K562 (cell line): ENCODE results near the gene ABCC5. TPM values are rescaled to one million over a fixed set of nuclear protein-coding genes. Genes with fewer than 3 reads are reported as not detected.

Source experiments
- ATAC-seq: fragments of 200-7000 bp; cut with Tn5 transposase; 3 replicates; pipeline ENCODE4 v1.9.1; 2020; ENCODE audit warnings: moderate library complexity
- BruUV-seq: library from RNA; stranded (reverse); fragments of 400-500 nt; replicated peaks from 2 replicates; lab custom pipeline; 2021; lab: Mats Ljungman, UMichigan
- CTCF ChIA-PET: fragments of 300-600 bp; formaldehyde crosslinking; extraction: SDS; loops from one replicate; lab custom pipeline; 2021; ENCODE audit warnings: low intra/inter-chr PET ratio; lab: Yijun Ruan, JAX
- POLR2A ChIA-PET: fragments of 300-600, 350-650 bp; sonication (Branson Sonifier 250); formaldehyde crosslinking; extraction: SDS; loops from one replicate; lab custom pipeline; 2021; ENCODE audit warnings: antibody characterized with exemption, inconsistent platforms; lab: Yijun Ruan, JAX
- DNase-seq, 4 experiments: peaks; one replicate each; pipeline versions ENCODE4 v3.0.0 to v3.0.0-alpha.2; 2011 to 2018; ENCODE audit warnings: low spot score in 3 of 4, mixed read lengths in 3 of 4; ENCODE audit errors: extremely low read depth in 1 of 4
- FAIRE-seq: peaks from 2 replicates; lab custom pipeline; 2011; peaks lifted over from hg19 to GRCh38; lab: Jason Lieb, UNC
- H2AFZ ChIP-seq: 2 replicates; pipeline ENCODE4 v1.6.0; 2011; ENCODE audit warnings: low read depth, low read length, control low read depth, inconsistent platforms
- H3K27ac ChIP-seq: fragments of 200-600 bp; 3 replicates; pipeline ENCODE4 v1.8.0; 2011; ENCODE audit warnings: low read depth, mild to moderate bottlenecking, control low read depth, inconsistent platforms, low read length, moderate library complexity, mixed read lengths; ENCODE audit errors: extremely low read depth
- H3K27me3 ChIP-seq, 2 experiments: fragments of 300-600 bp in 1 of 2; 2 replicates in 1 of 2; 3 replicates in 1 of 2; pipeline versions ENCODE4 v1.6.0 to v1.8.0; 2011; ENCODE audit warnings: inconsistent platforms in 2 of 2, low read length in 2 of 2, mild to moderate bottlenecking in 1 of 2, mixed read lengths in 1 of 2, moderate library complexity in 1 of 2; ENCODE audit not compliant: control insufficient read depth in 2 of 2, insufficient read depth in 2 of 2
- H3K36me3 ChIP-seq: fragments of 300-600 bp; 3 replicates; pipeline ENCODE4 v1.8.0; 2011; ENCODE audit warnings: mild to moderate bottlenecking, low read length, inconsistent platforms; ENCODE audit not compliant: control insufficient read depth, insufficient read depth
- H3K4me1 ChIP-seq, 2 experiments: fragments of 200-600 bp in 1 of 2; replicated peaks in 1 of 2; 2 replicates in 1 of 2; 3 replicates in 1 of 2; pipeline versions ENCODE4 v1.5.1 to v1.8.0; 2011; ENCODE audit warnings: inconsistent platforms in 2 of 2, low read length in 2 of 2, mild to moderate bottlenecking in 1 of 2, mixed read lengths in 1 of 2, moderate library complexity in 1 of 2; ENCODE audit not compliant: control insufficient read depth in 2 of 2, insufficient read depth in 2 of 2
- H3K4me2 ChIP-seq: 2 replicates; pipeline ENCODE4 v1.6.1; 2011; ENCODE audit warnings: low read length, control low read depth, inconsistent platforms, mixed read lengths; ENCODE audit not compliant: insufficient read depth
- H3K4me3 ChIP-seq: fragments of 200-600 bp; sonication (generic), shearing (Covaris generic); 2 replicates; pipeline ENCODE4 v1.5.1; 2016; ENCODE audit warnings: control low read depth, inconsistent platforms
- H3K79me2 ChIP-seq: fragments of 200-600 bp; 3 replicates; pipeline ENCODE4 v1.8.0; 2011; ENCODE audit warnings: low read length, inconsistent platforms; ENCODE audit not compliant: control insufficient read depth, insufficient read depth
- H3K9ac ChIP-seq, 2 experiments: 2 replicates each; pipeline versions ENCODE4 v1.6.0 to v1.6.1; 2011; ENCODE audit warnings: low read depth in 2 of 2, low read length in 2 of 2, control low read depth in 1 of 2, inconsistent platforms in 1 of 2, mild to moderate bottlenecking in 1 of 2, mixed read lengths in 1 of 2; ENCODE audit not compliant: insufficient read depth in 1 of 2
- H3K9me1 ChIP-seq: one replicate; pipeline ENCODE4 v1.6.0; 2011; ENCODE audit warnings: inconsistent platforms, mild to moderate bottlenecking, low read length, moderate library complexity; ENCODE audit not compliant: control insufficient read depth, insufficient read depth
- H3K9me3 ChIP-seq: replicated peaks from 2 replicates; pipeline ENCODE4 v1.5.1; 2011; ENCODE audit warnings: low read depth, low read length, inconsistent platforms; ENCODE audit not compliant: control insufficient read depth, insufficient read depth
- H4K20me1 ChIP-seq: replicated peaks from 2 replicates; pipeline ENCODE4 v1.6.1; 2011; ENCODE audit warnings: low read length, inconsistent platforms, mixed read lengths; ENCODE audit not compliant: control insufficient read depth, insufficient read depth
- CREM ChIP-seq: IDR thresholded peaks from 2 replicates; pipeline ENCODE4 v1.6.1; 2014; ENCODE audit warnings: antibody characterized with exemption, low read depth
- EWSR1 ChIP-seq: fragments of 450-650 bp; IDR thresholded peaks from 2 replicates; pipeline ENCODE4 v1.6.1; 2018; ENCODE audit warnings: borderline replicate concordance, mild to moderate bottlenecking, low read depth, moderate library complexity; ENCODE audit not compliant: partially characterized antibody
- GABPA ChIP-seq: fragments of 200-800 bp; sonication (Bioruptor generic); conservative IDR thresholded peaks from 2 replicates; pipeline ENCODE4 v1.6.1; 2016; ENCODE audit warnings: low read depth, missing genetic modification characterization, missing compliant biosample characterization
- HIVEP1 ChIP-seq: fragments of 250-450 bp; sonication (Bioruptor Pico); IDR thresholded peaks from 2 replicates; pipeline ENCODE4 v1.4.0; 2020; ENCODE audit warnings: mild to moderate bottlenecking
- NR2C1 ChIP-seq, 2 experiments: fragments of 450-650 bp; IDR thresholded peaks; 2 replicates each; pipeline ENCODE4 v1.6.1; 2017; ENCODE audit warnings: mild to moderate bottlenecking in 2 of 2, antibody characterized with exemption in 1 of 2, inconsistent platforms in 1 of 2, missing compliant biosample characterization in 1 of 2, missing genetic modification characterization in 1 of 2
- RBBP5 ChIP-seq: fragments of 200-600 bp; sonication (generic); IDR thresholded peaks from 2 replicates; pipeline ENCODE4 v1.6.1; 2012; ENCODE audit warnings: borderline replicate concordance, mild to moderate bottlenecking, low read length, control low read depth, inconsistent platforms; ENCODE audit not compliant: insufficient read depth, poor library complexity, severe bottlenecking
- ZFP30 ChIP-seq: fragments of 250-450 bp; sonication (Bioruptor Pico); IDR thresholded peaks from 2 replicates; pipeline ENCODE4 v1.8.0; 2022; ENCODE audit warnings: moderate library complexity, mild to moderate bottlenecking, inconsistent platforms, borderline replicate concordance
- ZKSCAN8 ChIP-seq: fragments of 200-800 bp; sonication (Bioruptor generic); IDR thresholded peaks from 2 replicates; pipeline ENCODE4 v1.6.1; 2016; ENCODE audit warnings: missing genetic modification characterization, missing compliant biosample characterization
- WGBS: fragments of 100-300 bp; shearing (Covaris generic); methylation state at CpG from one replicate; pipeline ENCODE4 v1.1.6; 2016; ENCODE audit warnings: low coverage, mixed read lengths; ENCODE audit not compliant: insufficient coverage; ENCODE audit errors: missing lambda C conversion rate; 5-methylcytosine and 5-hydroxymethylcytosine counted together
- in situ Hi-C: fragments of 300-500 bp; cut with MboI; formaldehyde crosslinking; loops from 4 replicates; pipeline ENCODE4 v1.15.0; 2018; ENCODE audit warnings: inconsistent platforms, mixed read lengths
- intact Hi-C: fragments of 100-400 bp; cut with micrococcal nuclease; formaldehyde crosslinking; loops from 2 replicates; pipeline ENCODE4 v1.14.2; 2022
- polyA plus RNA-seq, 8 experiments: library from polyadenylated mRNA; depleted of rRNA in 4 of 8; stranded (reverse) in 5 of 8; unstranded in 3 of 8; fragments of >200 nt; fragmentation: Nextera tagmentation in 2 of 8; fragmentation: Illumina TruSeq in 1 of 8; extraction: Ambion mirVana in 2 of 8; extraction: Trizol in 1 of 8; gene quantifications; 2 replicates each; pipeline versions ENCODE4 v1.2.1 to v1.2.3, GENCODE V29; 2011 to 2014; ENCODE audit warnings: inconsistent platforms in 1 of 8, missing spikeins in 1 of 8
- total RNA-seq, 7 experiments: library from RNA; depleted of rRNA in 6 of 7; stranded (reverse); fragments of >200 nt in 6 of 7; fragmentation: Illumina TruSeq in 2 of 7; extraction: Trizol in 2 of 7; gene quantifications; 2 replicates each; pipeline versions ENCODE4 v1.2.1 to v1.2.3, GENCODE V29; 2011 to 2021; ENCODE audit warnings: low replicate concordance in 1 of 7
- TF ChIP-seq, protein P1 (sequence below): fragments of 200-800 bp; sonication (Bioruptor generic); IDR thresholded peaks from 2 replicates; pipeline ENCODE4 v1.6.1; 2016; ENCODE audit warnings: missing genetic modification characterization, missing compliant biosample characterization

Gene ABCC5
- total and polyA plus RNA-seq, 9 of the 15 experiments (the other 6 are each of a cell fraction or from before 2014, with no cell fraction given): 22.0 to 53.0 (median 41.9) TPM

GRCh38 chr3:183937601-183938286 is 79.9 kb downstream of the ABCC5 start:
- no peak for ATAC-seq
- H3K9me3 ChIP-seq: no peaks in the 10 kb centered on the region
- in situ Hi-C loops: no loop called here
- peaks cover 63% of the 10 kb centered on the region; the same call in 2 of the 3 replicates for H3K36me3 ChIP-seq
- H3K9me1 ChIP-seq: no peaks in the 10 kb centered on the region
- TF ChIP-seq EWSR1 (no peak), ZFP30 (CRISPR knock-in tag) (no peak), RBBP5 (no peak), HIVEP1 (CRISPR knock-in tag) (no peak)
- TF ChIP-seq, all 486 proteins: peak for 0
- no peak overlapping the region for H3K27ac ChIP-seq
- POLR2A ChIA-PET: interaction anchor here (0.6 kb wide), 1 partner anchor 1799 kb away, joined by 3 read pairs; no protein-coding TSS in a partner anchor
- 92% methylated on average over 10 of the region's 10 CpGs for WGBS
- H3K4me1 ChIP-seq: no peaks in the 10 kb centered on the region; a peak in 1 of 5 replicates
- no peak overlapping the region; a peak in 1 of 4 replicates for H3K9ac ChIP-seq
- DNase-seq: no peak
- no peak overlapping the region for H2AFZ ChIP-seq
- intact Hi-C loops: no loop called here
- FAIRE-seq: no peak
- no peaks in the 10 kb centered on the region for H3K27me3 ChIP-seq
- H3K4me3 ChIP-seq: no peak overlapping the region
- no TSS peak for BruUV-seq
- CTCF ChIA-PET: no interaction called here
- no peak overlapping the region for H3K4me2 ChIP-seq
- H4K20me1 ChIP-seq: no peaks in the 10 kb centered on the region
- no peaks in the 10 kb centered on the region for H3K79me2 ChIP-seq

- H3K9me1 ChIP-seq: no peaks in the 10 kb centered on the region
- H3K4me3 ChIP-seq: no peak overlapping the region
- no peak overlapping the region for H3K4me2 ChIP-seq
- FAIRE-seq: no peak
- in situ Hi-C loops: no loop called here
- no peaks in the 10 kb centered on the region; a peak in 1 of 5 replicates for H3K4me1 ChIP-seq
- 97% methylated on average over 2 of the region's 3 CpGs for WGBS
- intact Hi-C loops: no loop called here
- ChIA-PET POLR2A (interaction anchor here (0.7 to 1.5 kb wide), 5 partner anchors 10 to 227 kb away, joined by 3 to 5 read pairs (median 4); no protein-coding TSS in a partner anchor), CTCF (no interaction called here)
- no peaks in the 10 kb centered on the region for H4K20me1 ChIP-seq
- DNase-seq: no peak
- no peak overlapping the region for H3K9ac ChIP-seq
- BruUV-seq: no TSS peak
- H3K27ac ChIP-seq: no peak overlapping the region
- H3K27me3 ChIP-seq: no peaks in the 10 kb centered on the region
- no peak for ATAC-seq
- H3K79me2 ChIP-seq: no peaks in the 10 kb centered on the region
- no peaks in the 10 kb centered on the region for H3K9me3 ChIP-seq
- peaks cover 64% of the 10 kb centered on the region for H3K36me3 ChIP-seq
- H2AFZ ChIP-seq: no peak overlapping the region
- TF ChIP-seq NR2C1 (IDR thresholded peaks at IDR 0.05): no peak
- TF ChIP-seq NR2C1 (tag; IDR thresholded peaks at IDR 0.05): no peak
- TF ChIP-seq, protein P1, sequence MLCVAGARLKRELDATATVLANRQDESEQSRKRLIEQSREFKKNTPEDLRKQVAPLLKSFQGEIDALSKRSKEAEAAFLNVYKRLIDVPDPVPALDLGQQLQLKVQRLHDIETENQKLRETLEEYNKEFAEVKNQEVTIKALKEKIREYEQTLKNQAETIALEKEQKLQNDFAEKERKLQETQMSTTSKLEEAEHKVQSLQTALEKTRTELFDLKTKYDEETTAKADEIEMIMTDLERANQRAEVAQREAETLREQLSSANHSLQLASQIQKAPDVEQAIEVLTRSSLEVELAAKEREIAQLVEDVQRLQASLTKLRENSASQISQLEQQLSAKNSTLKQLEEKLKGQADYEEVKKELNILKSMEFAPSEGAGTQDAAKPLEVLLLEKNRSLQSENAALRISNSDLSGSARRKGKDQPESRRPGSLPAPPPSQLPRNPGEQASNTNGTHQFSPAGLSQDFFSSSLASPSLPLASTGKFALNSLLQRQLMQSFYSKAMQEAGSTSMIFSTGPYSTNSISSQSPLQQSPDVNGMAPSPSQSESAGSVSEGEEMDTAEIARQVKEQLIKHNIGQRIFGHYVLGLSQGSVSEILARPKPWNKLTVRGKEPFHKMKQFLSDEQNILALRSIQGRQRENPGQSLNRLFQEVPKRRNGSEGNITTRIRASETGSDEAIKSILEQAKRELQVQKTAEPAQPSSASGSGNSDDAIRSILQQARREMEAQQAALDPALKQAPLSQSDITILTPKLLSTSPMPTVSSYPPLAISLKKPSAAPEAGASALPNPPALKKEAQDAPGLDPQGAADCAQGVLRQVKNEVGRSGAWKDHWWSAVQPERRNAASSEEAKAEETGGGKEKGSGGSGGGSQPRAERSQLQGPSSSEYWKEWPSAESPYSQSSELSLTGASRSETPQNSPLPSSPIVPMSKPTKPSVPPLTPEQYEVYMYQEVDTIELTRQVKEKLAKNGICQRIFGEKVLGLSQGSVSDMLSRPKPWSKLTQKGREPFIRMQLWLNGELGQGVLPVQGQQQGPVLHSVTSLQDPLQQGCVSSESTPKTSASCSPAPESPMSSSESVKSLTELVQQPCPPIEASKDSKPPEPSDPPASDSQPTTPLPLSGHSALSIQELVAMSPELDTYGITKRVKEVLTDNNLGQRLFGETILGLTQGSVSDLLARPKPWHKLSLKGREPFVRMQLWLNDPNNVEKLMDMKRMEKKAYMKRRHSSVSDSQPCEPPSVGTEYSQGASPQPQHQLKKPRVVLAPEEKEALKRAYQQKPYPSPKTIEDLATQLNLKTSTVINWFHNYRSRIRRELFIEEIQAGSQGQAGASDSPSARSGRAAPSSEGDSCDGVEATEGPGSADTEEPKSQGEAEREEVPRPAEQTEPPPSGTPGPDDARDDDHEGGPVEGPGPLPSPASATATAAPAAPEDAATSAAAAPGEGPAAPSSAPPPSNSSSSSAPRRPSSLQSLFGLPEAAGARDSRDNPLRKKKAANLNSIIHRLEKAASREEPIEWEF (CRISPR knock-in tag): no peak
- no peak for TF ChIP-seq GABPA (tag)
- TF ChIP-seq ZKSCAN8 (CRISPR knock-in tag): no peak
- TF ChIP-seq CREM: no peak
Observed at GRCh38 chr3:183933160-183933559, 84.5 kb downstream of the ABCC5 start.
